Measurements from ENCODE around the gene PTPA.

Gene PTPA

GRCh38 chr9:129172816-129173215 is 61.6 kb downstream of the PTPA start:
- Histone ChIP-seq H3K4me3 (ENCODE audit: low read length) (no peak overlapping the region), H3K36me3 (ENCODE audit: control insufficient read depth, insufficient read depth, low read length) (no peaks in the 10 kb centered on the region), H3K27me3 (ENCODE audit: control insufficient read depth, insufficient read depth, low read length) (peaks cover 19% of the 10 kb centered on the region; the same call in 1 of the 2 replicates), H3K27ac (ENCODE audit: low read length) (no peak overlapping the region), H3K9me3 (ENCODE audit: control insufficient read depth, insufficient read depth, low read length) (no peaks in the 10 kb centered on the region), H3K4me1 (ENCODE audit: control insufficient read depth, insufficient read depth, low read length) (peaks cover 4% of the 10 kb centered on the region)
- no CpG with 5 or more reads among the region's 5 CpGs for WGBS (ENCODE audit: insufficient coverage, insufficient read length)
- DNase-seq (ENCODE audit: low read depth, low spot score) = no peak

- Histone ChIP-seq H3K27ac (ENCODE audit: low read length) (no peak overlapping the region), H3K36me3 (ENCODE audit: control insufficient read depth, insufficient read depth, low read length) (no peaks in the 10 kb centered on the region), H3K27me3 (ENCODE audit: control insufficient read depth, insufficient read depth, low read length) (peaks cover 20% of the 10 kb centered on the region; the same call in 1 of the 2 replicates), H3K9me3 (ENCODE audit: control insufficient read depth, insufficient read depth, low read length) (no peaks in the 10 kb centered on the region), H3K4me1 (ENCODE audit: control insufficient read depth, insufficient read depth, low read length) (peaks cover 3% of the 10 kb centered on the region; the same call in 1 of the 2 replicates), H3K4me3 (ENCODE audit: low read length) (peak overlapping the region; percentile 49; the same call in 1 of the 2 replicates)
- no peak for DNase-seq (ENCODE audit: low read depth, low spot score)
- no CpG with 5 or more reads among the region's 29 CpGs for WGBS (ENCODE audit: insufficient coverage, insufficient read length)
Observed at GRCh38 chr9:129173296-129174101, 62.3 kb downstream of the PTPA start.

GRCh38 chr9:129174102-129174723 is 63.0 kb downstream of the PTPA start:
- Histone ChIP-seq H3K4me3 (ENCODE audit: low read length) (peak overlapping the region; percentile 49; the same call in 1 of the 2 replicates), H3K36me3 (ENCODE audit: control insufficient read depth, insufficient read depth, low read length) (no peaks in the 10 kb centered on the region), H3K4me1 (ENCODE audit: control insufficient read depth, insufficient read depth, low read length) (peaks cover 3% of the 10 kb centered on the region; the same call in 1 of the 2 replicates), H3K9me3 (ENCODE audit: control insufficient read depth, insufficient read depth, low read length) (no peaks in the 10 kb centered on the region), H3K27me3 (ENCODE audit: control insufficient read depth, insufficient read depth, low read length) (peaks cover 20% of the 10 kb centered on the region; the same call in 1 of the 2 replicates), H3K27ac (ENCODE audit: low read length) (no peak overlapping the region)
- DNase-seq (ENCODE audit: low read depth, low spot score) = no peak
- WGBS (ENCODE audit: insufficient coverage, insufficient read length) = no CpG with 5 or more reads among the region's 55 CpGs

- no CpG with 5 or more reads among the region's 53 CpGs for WGBS (ENCODE audit: insufficient coverage, insufficient read length)
- peaks cover 26% of the 10 kb centered on the region for H3K27me3 ChIP-seq (ENCODE audit: control insufficient read depth, insufficient read depth, low read length)
- no peak for DNase-seq (ENCODE audit: low read depth, low spot score)
- H3K9me3 ChIP-seq (ENCODE audit: control insufficient read depth, insufficient read depth, low read length) = no peaks in the 10 kb centered on the region
- peak overlapping the region; percentile 49; the same call in 1 of the 2 replicates for H3K4me3 ChIP-seq (ENCODE audit: low read length)
- peaks cover 3% of the 10 kb centered on the region; the same call in 1 of the 2 replicates for H3K4me1 ChIP-seq (ENCODE audit: control insufficient read depth, insufficient read depth, low read length)
- H3K36me3 ChIP-seq (ENCODE audit: control insufficient read depth, insufficient read depth, low read length) = no peaks in the 10 kb centered on the region
- H3K27ac ChIP-seq (ENCODE audit: low read length) = no peak overlapping the region
Observed at GRCh38 chr9:129174724-129175514, 63.7 kb downstream of the PTPA start.

GRCh38 chr9:129175515-129175824 is 64.3 kb downstream of the PTPA start:
- H3K4me1 ChIP-seq (ENCODE audit: control insufficient read depth, insufficient read depth, low read length) = peaks cover 3% of the 10 kb centered on the region; the same call in 1 of the 2 replicates
- peaks cover 31% of the 10 kb centered on the region for H3K27me3 ChIP-seq (ENCODE audit: control insufficient read depth, insufficient read depth, low read length)
- no peaks in the 10 kb centered on the region for H3K9me3 ChIP-seq (ENCODE audit: control insufficient read depth, insufficient read depth, low read length)
- H3K36me3 ChIP-seq (ENCODE audit: control insufficient read depth, insufficient read depth, low read length) = no peaks in the 10 kb centered on the region
- H3K27ac ChIP-seq (ENCODE audit: low read length) = no peak overlapping the region
- H3K4me3 ChIP-seq (ENCODE audit: low read length) = peak overlapping the region; percentile 11; the same call in 1 of the 2 replicates
- DNase-seq (ENCODE audit: low read depth, low spot score) = no peak
- WGBS (ENCODE audit: insufficient coverage, insufficient read length) = no CpG with 5 or more reads among the region's 10 CpGs

- Histone ChIP-seq H3K4me3 (ENCODE audit: low read length) (peak overlapping the region; percentile 35; the same call in 1 of the 2 replicates), H3K9me3 (ENCODE audit: control insufficient read depth, insufficient read depth, low read length) (no peaks in the 10 kb centered on the region), H3K36me3 (ENCODE audit: control insufficient read depth, insufficient read depth, low read length) (no peaks in the 10 kb centered on the region), H3K27ac (ENCODE audit: low read length) (no peak overlapping the region), H3K4me1 (ENCODE audit: control insufficient read depth, insufficient read depth, low read length) (peaks cover 3% of the 10 kb centered on the region; the same call in 1 of the 2 replicates), H3K27me3 (ENCODE audit: control insufficient read depth, insufficient read depth, low read length) (peaks cover 37% of the 10 kb centered on the region)
- DNase-seq (ENCODE audit: low read depth, low spot score) = no peak
- WGBS (ENCODE audit: insufficient coverage, insufficient read length) = no CpG with 5 or more reads among the region's 47 CpGs
Observed at GRCh38 chr9:129175825-129176633, 64.8 kb downstream of the PTPA start.

- Histone ChIP-seq H3K27me3 (ENCODE audit: control insufficient read depth, insufficient read depth, low read length) (peaks cover 45% of the 10 kb centered on the region), H3K27ac (ENCODE audit: low read length) (no peak overlapping the region), H3K4me3 (ENCODE audit: low read length) (peak overlapping the region; percentile 30; the same call in 1 of the 2 replicates), H3K9me3 (ENCODE audit: control insufficient read depth, insufficient read depth, low read length) (no peaks in the 10 kb centered on the region), H3K36me3 (ENCODE audit: control insufficient read depth, insufficient read depth, low read length) (no peaks in the 10 kb centered on the region), H3K4me1 (ENCODE audit: control insufficient read depth, insufficient read depth, low read length) (peaks cover 3% of the 10 kb centered on the region; the same call in 1 of the 2 replicates)
- whole genome bisulfite sequencing (ENCODE audit: insufficient coverage, insufficient read length) = no CpG with 5 or more reads among the region's 80 CpGs
- no peak for DNase-seq (ENCODE audit: low read depth, low spot score)
Observed at GRCh38 chr9:129176701-129177442, 65.7 kb downstream of the PTPA start.

GRCh38 chr9:129177443-129177790 is 66.2 kb downstream of the PTPA start:
- peaks cover 51% of the 10 kb centered on the region for H3K27me3 ChIP-seq (ENCODE audit: control insufficient read depth, insufficient read depth, low read length)
- WGBS (ENCODE audit: insufficient coverage, insufficient read length) = no CpG with 5 or more reads among the region's 56 CpGs

GRCh38 chr9:129177791-129178567 is 66.8 kb downstream of the PTPA start, which contains the start of gene IER5L:
Gene IER5L, minus strand, starts transcription at chr9:129178261. Its CDS starts 209 bp downstream, at chr9:129178052.
- Histone ChIP-seq H3K36me3 (ENCODE audit: control insufficient read depth, insufficient read depth, low read length) (no peaks in the 10 kb centered on the region), H3K27ac (ENCODE audit: low read length) (no peak within 1 kb of the TSS), H3K4me3 (ENCODE audit: low read length) (peak within 1 kb of the TSS; percentile 40; the same call in 1 of the 2 replicates), H3K27me3 (ENCODE audit: control insufficient read depth, insufficient read depth, low read length) (peaks cover 53% of the 10 kb centered on the region), H3K4me1 (ENCODE audit: control insufficient read depth, insufficient read depth, low read length) (peaks cover 3% of the 10 kb centered on the region; the same call in 1 of the 2 replicates), H3K9me3 (ENCODE audit: control insufficient read depth, insufficient read depth, low read length) (no peaks in the 10 kb centered on the region)
- WGBS (ENCODE audit: insufficient coverage, insufficient read length) = no CpG with 5 or more reads among the region's 90 CpGs
- DNase-seq (ENCODE audit: low read depth, low spot score) = no peak

More at GRCh38 chr9:129177443-129177790, 66.2 kb downstream of the PTPA start:
- no peaks in the 10 kb centered on the region for H3K9me3 ChIP-seq (ENCODE audit: control insufficient read depth, insufficient read depth, low read length)
- H3K4me3 ChIP-seq (ENCODE audit: low read length) = peak overlapping the region; percentile 28; the same call in 1 of the 2 replicates
- no peaks in the 10 kb centered on the region for H3K36me3 ChIP-seq (ENCODE audit: control insufficient read depth, insufficient read depth, low read length)
- DNase-seq (ENCODE audit: low read depth, low spot score) = no peak
- peaks cover 3% of the 10 kb centered on the region; the same call in 1 of the 2 replicates for H3K4me1 ChIP-seq (ENCODE audit: control insufficient read depth, insufficient read depth, low read length)
- no peak overlapping the region for H3K27ac ChIP-seq (ENCODE audit: low read length)
